CD1c-positive myeloid dendritic cell (primary cell): ENCODE measurements around the gene OR9K2.
"Not testable (repeated sequence)": the region's sequence is repeated elsewhere in the genome, so short reads cannot be mapped to it uniquely, and the experiment has no call there.

ENCODE experiments used
- DNase-seq: peaks from one replicate; pipeline ENCODE4 v3.0.0-alpha.2; 2016; ENCODE audit errors: extremely low spot score

Gene OR9K2, protein sequence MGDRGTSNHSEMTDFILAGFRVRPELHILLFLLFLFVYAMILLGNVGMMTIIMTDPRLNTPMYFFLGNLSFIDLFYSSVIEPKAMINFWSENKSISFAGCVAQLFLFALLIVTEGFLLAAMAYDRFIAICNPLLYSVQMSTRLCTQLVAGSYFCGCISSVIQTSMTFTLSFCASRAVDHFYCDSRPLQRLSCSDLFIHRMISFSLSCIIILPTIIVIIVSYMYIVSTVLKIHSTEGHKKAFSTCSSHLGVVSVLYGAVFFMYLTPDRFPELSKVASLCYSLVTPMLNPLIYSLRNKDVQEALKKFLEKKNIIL

DNA sequence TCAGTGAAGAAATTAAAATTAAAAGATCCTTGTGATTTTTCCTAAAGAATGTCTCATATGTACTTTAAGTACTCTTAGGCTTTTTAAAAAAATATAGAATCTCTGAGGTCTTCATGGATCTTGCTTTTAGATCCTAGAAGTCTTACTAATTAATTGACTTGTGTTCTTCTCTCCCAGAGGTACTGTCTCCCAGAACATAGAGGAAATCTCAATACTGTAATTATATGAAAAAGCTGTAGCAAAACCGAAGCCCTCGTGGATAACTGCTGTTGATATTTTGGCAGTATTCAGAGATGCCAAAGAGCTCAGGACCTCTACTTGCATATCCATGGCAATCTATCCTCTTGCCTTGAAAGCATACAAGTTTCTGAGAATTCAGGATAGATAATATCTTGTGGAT lies at the start of gene OR9K2:
Gene OR9K2 (plus strand): TSS at position 301 of the 400 bp plus-strand sequence. CDS start 3,429 bp downstream, outside the sequence.
- DNase-seq, result no peak

DNA sequence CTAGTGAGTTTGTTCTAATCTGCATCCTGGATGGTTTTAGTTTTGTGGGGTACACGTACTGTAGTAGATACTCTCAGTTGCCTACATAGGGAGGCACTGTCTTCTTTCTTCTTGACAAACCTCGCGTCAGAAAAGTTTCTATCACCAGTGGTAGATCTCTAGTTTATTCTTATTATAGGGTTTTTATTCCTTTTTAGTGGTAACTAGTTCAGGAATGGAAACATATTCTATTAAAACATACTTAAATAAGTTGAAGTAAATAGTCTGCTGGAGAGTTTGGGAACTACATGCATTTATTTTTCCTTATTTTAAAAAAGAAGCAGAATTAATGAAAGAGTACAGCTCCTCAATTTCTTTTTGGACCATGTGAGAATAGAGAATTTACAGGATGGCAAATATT lies 33.6 kb upstream of the OR9K2 start:
- DNase-seq, result no peak

DNA sequence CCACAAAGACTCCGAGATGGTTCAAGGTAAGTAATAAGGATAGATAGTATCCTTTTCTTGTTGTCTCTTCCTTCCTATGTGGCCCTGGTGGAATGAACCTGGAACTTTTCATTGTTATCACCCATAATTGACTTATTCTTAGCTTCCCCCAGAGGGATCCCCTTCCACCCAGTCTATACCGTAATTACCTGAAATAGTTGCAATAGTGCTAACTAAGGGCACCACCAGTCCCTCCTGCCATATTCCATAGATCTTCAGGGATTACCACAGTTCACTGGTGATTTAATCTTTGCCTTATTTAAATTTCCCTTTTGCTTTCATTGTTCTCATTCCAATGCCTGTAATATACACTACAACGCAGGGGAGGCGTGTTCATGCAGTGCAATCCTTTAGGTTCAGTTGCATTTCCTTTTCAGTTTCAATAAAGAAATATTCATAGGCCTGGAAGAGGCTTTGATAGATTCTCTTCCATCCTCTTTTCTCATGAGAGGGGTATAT lies 13.8 kb upstream of the OR9K2 start:
- DNase-seq, result no peak

DNA sequence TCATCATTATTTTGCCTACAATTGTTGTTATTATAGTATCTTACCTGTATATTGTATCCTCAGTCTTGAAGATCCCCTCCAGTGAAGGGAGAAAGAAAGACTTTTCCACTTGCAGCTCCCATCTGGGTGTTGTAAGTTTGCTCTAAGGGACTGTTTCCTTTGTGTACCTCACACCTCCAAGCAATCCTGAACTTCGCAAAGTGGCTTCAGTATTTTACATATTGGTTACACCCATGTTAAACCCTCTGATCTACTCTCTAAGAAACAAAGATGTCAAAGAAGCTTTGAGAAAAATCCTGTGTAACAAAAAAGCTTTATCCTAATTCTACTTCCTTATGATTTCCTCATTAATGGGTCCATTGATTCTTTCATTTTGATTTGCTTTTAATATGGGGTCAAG lies 10.1 kb upstream of the OR9K2 start:
- no peak for DNase-seq

DNA sequence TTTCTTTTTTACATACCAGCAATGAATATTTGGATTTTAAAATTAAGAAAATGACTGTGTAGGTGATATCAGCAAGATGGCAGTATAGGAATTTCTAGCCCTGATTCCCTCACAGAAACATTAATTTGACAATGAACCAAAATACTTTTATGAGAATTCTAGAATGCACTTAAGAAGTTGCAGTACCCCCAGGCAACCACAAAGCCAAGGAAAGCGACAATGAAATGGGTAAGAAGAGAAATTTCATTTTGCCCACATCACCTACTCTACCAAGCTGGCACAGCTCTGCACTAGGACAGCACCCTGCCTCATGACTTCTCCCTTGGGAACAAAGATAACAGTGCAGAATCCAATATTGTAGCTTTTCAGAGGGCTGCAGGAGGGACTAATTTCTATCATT lies 6.6 kb downstream of the OR9K2 start:
- DNase-seq, result no peak

DNA sequence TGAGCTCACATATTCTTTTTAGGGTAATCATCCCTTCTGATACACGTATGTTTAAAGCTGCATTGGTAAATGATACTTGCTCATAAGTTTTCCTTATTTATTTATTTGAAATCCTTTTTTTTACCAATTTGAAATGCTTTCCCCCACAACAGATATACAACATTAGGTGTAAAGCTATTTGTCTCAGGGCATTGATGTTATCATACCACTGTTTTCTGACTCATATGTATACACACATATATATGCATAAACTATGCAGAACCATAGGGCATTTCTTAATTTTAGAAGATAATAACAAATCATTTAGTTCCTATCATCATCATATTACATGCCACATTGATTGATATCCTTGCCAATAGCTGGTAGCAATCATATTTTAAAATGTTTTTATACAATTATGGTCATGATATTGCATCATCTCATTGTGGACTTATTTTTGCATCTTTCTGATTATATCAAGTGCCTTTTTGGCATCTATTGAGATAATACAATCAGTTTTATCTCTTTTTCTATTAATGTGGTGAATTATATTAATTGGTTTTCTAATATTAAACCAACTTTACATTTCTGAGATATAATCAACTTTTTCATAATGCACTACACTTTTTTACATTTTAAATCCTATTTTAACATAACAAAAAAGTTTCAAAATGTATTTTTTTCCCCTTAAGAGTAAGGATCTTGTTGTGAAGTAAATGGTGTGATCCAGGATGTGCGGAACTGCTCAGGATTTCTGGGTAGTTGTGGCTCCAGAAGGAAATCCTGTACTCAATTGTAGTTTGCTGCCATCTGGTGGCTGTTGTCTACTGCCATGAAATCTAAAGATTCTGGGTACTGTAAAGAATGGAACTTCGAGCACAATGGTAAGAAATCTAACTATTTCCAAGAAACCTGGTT lies 16.7 kb downstream of the OR9K2 start:
- peak; percentile 62 for DNase-seq

DNA sequence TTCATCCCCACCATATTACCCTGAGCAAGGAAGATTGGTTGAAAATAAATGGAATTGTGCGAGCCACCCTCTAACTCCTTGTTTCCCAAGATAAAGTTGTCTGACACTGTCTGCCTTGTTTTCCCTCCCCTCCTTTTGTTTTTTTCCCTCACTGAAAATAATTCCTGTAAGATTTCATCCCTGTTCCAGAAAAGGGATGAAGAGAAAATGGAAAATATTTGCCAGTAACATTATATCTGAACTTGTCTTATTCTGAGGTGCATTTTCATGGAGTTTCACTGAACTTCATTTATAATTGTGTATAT lies 17.3 kb downstream of the OR9K2 start:
- no peak for DNase-seq

DNA sequence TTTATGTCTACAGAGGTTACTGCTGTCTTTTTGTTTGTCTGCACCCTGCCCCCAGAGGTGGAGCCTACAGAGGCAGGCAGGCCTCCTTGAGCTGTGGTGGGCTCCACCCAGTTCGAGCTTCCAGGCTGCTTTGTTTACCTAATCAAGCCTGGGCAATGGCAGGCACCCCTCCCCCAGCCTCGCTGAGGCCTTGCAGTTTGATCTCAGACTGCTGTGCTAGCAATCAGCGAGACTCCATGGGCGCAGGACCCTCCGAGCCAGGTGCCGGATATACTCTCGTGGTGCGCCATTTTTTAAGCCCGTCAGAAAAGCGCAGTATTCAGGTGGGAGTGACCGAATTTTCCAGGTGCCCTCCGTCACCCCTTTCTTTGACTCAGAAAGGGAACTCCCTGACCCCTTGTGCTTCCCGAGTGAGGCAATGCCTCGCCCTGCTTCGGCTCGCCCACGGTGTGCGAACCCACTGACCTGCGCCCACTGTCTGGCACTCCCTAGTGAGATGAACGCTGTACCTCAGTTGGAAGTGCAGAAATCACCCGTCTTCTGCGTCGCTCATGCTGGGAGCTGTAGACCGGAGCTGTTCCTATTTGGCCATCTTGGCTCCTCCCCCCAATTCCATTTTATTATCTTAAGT lies 40.9 kb downstream of the OR9K2 start:
- not testable (repeated sequence) for DNase-seq

DNA sequence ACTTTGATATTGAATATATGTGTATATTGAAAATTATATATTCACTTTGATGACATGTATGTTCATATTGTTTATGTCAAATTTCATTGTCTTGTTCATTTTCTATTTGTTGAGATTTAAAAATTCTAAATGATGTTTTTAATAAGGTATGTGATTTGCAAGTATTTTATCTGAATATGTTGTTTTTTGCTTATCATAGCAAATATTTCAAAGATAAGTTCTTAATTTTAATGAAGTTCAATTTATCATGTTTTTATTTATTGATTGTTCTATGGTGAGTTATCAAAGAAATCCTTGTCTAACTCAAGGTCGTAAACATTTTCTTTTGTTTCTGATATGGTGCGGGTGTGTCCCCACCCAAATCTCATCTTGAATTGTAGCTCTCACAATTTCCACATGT lies 45.2 kb downstream of the OR9K2 start:
- DNase-seq, result no peak

DNA sequence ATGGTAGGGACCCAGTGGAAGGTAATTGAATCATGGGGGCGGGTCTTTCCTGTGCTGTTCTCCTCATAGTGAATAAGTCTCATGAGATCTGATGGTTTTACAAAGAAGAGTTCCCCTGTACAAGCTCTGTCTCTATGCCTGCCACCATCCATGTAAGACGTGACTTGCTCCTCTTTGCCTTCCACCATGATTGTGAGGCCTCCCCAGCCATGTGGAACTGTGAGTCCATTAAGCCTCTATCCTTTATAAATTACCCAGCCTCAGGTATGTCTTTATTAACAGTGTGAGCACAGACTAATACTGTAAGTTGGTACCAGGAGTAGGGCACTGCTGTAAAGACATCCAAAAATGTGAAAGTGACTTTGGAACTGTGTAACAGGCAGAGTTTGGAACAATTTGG lies 45.6 kb downstream of the OR9K2 start:
- not testable (repeated sequence) for DNase-seq

DNA sequence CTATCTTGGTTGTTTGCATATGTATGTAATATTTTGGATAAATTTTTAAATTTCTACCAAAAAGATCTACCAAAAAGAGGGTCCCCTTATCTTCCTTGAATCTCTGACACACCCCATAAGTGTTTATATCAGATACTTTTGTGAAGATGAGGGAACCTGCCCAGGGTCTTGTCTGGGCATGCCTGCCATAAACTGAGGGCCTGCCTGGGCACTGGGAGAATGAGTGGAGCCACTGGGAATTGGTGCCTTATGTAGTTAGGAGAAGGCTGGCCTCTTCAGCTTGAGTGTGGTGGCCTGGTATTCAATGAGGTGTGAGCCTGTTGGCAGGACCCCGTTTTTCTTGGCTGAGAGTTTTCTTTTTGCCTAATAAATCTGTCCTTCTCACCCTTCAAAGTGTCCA lies 46.5 kb downstream of the OR9K2 start:
- no peak for DNase-seq

DNA sequence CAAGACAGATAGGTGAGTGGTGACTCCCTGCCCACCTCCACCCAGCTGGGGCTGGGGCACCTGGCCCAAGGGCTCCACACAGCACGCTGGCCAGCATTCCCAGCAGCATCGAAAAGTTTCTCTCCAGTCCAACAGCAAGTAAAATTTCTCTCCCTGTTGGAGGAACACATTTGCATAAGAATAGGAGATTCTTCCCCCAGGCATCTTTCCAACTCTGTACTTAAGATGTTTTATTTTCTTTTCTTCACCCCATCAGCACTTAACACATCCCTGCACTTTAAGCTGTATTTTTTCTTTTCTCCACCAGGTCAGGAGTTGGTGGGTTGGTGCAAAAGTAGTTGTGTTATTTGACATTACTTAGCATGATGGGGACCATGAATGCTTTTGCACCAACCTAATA lies 47.2 kb downstream of the OR9K2 start:
- no peak for DNase-seq
